Prostate gland (tissue), 2 donors: ENCODE results near the gene DNAJB13. TPM values are rescaled to one million over a fixed set of nuclear protein-coding genes. Genes with fewer than 3 reads are reported as not detected.

Experiments
- DNase-seq: peaks from one replicate; pipeline ENCODE4 v3.0.0-alpha.2; 2019; ENCODE audit warnings: low spot score
- H3K27ac ChIP-seq, 2 donors: fragments of 200-600 bp; sonication (generic); 2 replicates each; pipeline ENCODE4 v1.5.1; 2017 to 2019
- H3K27me3 ChIP-seq: fragments of 200-600 bp; sonication (generic); replicated peaks from 2 replicates; pipeline ENCODE4 v1.5.1; 2019; ENCODE audit not compliant: insufficient read depth
- H3K36me3 ChIP-seq, 2 donors: fragments of 200-600 bp; sonication (generic); 1 replicate in 1 of 2; 2 replicates in 1 of 2; pipeline versions ENCODE4 v1.5.1 to v1.8.1; 2017 to 2019
- H3K4me1 ChIP-seq: fragments of 200-600 bp; sonication (generic); replicated peaks from 2 replicates; pipeline ENCODE4 v1.5.1; 2019
- H3K4me3 ChIP-seq, 2 donors: fragments of 200-600 bp; sonication (generic); 2 replicates each; pipeline ENCODE4 v1.5.1; 2017 to 2019
- H3K9me3 ChIP-seq: fragments of 200-600 bp; sonication (generic); 2 replicates; pipeline ENCODE4 v1.5.1; 2017
- POLR2A ChIP-seq: fragments of 450-650 bp; IDR thresholded peaks from one replicate; pipeline ENCODE4 v1.6.1; 2016; ENCODE audit warnings: antibody characterized with exemption, mild to moderate bottlenecking
- POLR2AphosphoS5 ChIP-seq: sonication (generic); formaldehyde crosslinking; IDR thresholded peaks from one replicate; pipeline ENCODE4 v1.6.1; 2017; ENCODE audit warnings: antibody characterized with exemption
- WGBS: methylation state at CpG from one replicate; pipeline ENCODE4 v1.1.5; 2018; 5-methylcytosine and 5-hydroxymethylcytosine counted together
- intact Hi-C: fragments of 100-400 bp; cut with DNase I; formaldehyde crosslinking; loops from one replicate; pipeline ENCODE4 v1.14.2; 2022
- total RNA-seq, 2 donors: library from RNA; depleted of rRNA; stranded (reverse); fragments of >200 nt; gene quantifications; one replicate each; pipeline ENCODE4 v1.1.0, GENCODE V29; 2016
- TF ChIP-seq, protein P1 (sequence below), 4 experiments: fragments of 200-600 bp in 2 of 4; fragments of 450-650 bp in 2 of 4; sonication (generic) in 2 of 4; IDR thresholded peaks; 1 replicate in 3 of 4; 2 replicates in 1 of 4; pipeline ENCODE4 v1.5.1; 2016 to 2019; ENCODE audit warnings: antibody characterized with exemption in 4 of 4, mild to moderate bottlenecking in 2 of 4, moderate library complexity in 2 of 4

The DNAJB13 gene
- total RNA-seq, 2 donors from 2014 or later: 0.59 to 1.9 TPM

- intact Hi-C loops: no loop called here
- 94% methylated on average over 1 of the region's 1 CpG for WGBS
- TF ChIP-seq, protein P1, sequence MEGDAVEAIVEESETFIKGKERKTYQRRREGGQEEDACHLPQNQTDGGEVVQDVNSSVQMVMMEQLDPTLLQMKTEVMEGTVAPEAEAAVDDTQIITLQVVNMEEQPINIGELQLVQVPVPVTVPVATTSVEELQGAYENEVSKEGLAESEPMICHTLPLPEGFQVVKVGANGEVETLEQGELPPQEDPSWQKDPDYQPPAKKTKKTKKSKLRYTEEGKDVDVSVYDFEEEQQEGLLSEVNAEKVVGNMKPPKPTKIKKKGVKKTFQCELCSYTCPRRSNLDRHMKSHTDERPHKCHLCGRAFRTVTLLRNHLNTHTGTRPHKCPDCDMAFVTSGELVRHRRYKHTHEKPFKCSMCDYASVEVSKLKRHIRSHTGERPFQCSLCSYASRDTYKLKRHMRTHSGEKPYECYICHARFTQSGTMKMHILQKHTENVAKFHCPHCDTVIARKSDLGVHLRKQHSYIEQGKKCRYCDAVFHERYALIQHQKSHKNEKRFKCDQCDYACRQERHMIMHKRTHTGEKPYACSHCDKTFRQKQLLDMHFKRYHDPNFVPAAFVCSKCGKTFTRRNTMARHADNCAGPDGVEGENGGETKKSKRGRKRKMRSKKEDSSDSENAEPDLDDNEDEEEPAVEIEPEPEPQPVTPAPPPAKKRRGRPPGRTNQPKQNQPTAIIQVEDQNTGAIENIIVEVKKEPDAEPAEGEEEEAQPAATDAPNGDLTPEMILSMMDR (IDR thresholded peaks at IDR 0.05): no peak
- Histone ChIP-seq H3K27ac (no peak overlapping the region), H3K27me3 (no peaks in the 10 kb centered on the region), H3K36me3 (no peaks in the 10 kb centered on the region), H3K4me1 (no peaks in the 10 kb centered on the region), H3K4me3 (no peak overlapping the region), H3K9me3 (no peaks in the 10 kb centered on the region)
- DNase-seq: no peak
Observed at GRCh38 chr11:73972187-73972586, 21.4 kb downstream of the DNAJB13 start.

GRCh38 chr11:73972620-73973449, 22.0 kb downstream of the DNAJB13 start:
- DNase-seq: no peak
- H3K27ac ChIP-seq: no peak overlapping the region
- intact Hi-C loops: no loop called here

DNA sequence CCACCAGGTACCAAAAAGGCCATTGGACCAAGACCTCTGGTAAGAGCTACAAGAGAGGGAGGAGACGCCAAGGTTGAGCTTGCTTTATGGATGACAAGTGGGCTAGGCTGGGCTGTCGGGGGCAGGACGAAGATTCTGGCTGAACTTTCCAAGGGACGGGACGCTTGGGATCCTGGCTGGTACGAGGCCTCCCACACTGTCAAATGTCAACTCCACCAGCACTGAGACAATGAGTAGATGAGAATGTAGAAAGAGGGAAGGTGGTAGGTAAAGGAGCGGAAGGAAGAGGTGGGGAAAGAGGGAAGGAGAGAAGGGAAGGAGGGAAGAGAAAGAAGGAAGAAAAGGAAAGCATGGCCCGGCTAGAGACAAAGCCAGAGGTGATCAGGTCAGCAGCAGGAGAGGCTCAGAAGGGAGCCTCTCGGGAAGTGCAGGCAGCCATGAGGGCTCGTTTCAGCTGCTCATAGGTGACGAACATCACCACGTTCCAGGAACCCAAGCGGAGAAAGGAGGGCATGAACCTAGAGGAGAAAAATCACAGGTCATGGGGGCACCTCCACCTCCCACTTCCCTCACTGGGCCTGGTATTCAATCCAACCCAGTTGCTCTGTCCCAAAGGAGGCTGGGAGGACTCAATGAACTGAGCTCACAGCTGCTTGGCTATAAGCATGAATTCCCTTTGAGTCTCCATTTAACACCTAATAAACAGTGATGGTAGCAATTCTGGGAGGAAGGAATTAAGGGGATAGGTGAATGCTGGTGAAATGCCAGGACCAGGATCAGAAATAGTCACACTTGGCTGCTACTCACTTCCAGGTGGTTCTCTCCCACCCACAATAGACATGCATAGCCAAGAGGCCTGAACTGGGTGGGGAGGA, 24.0 kb downstream of the DNAJB13 start:
- 90% methylated on average over 13 of the region's 13 CpGs for WGBS
- Histone ChIP-seq H3K27me3 (no peaks in the 10 kb centered on the region), H3K27ac (no peak overlapping the region), H3K4me3 (no peak overlapping the region), H3K9me3 (no peaks in the 10 kb centered on the region), H3K4me1 (no peaks in the 10 kb centered on the region), H3K36me3 (no peaks in the 10 kb centered on the region)
- TF ChIP-seq POLR2AphosphoS5 (no peak), POLR2A (no peak)
- TF ChIP-seq, protein P1 (IDR thresholded peaks at IDR 0.05): no peak
- intact Hi-C loops: no loop called here
- no peak for DNase-seq

More at GRCh38 chr11:73972620-73973449, 22.0 kb downstream of the DNAJB13 start:
- Histone ChIP-seq H3K4me1 (no peaks in the 10 kb centered on the region), H3K4me3 (no peak overlapping the region), H3K36me3 (no peaks in the 10 kb centered on the region), H3K27me3 (no peaks in the 10 kb centered on the region), H3K9me3 (no peaks in the 10 kb centered on the region)
- WGBS: 83% methylated on average over 11 of the region's 11 CpGs
- TF ChIP-seq POLR2AphosphoS5: no peak
- TF ChIP-seq, protein P1 (IDR thresholded peaks at IDR 0.05): no peak
- TF ChIP-seq POLR2A: no peak

DNA sequence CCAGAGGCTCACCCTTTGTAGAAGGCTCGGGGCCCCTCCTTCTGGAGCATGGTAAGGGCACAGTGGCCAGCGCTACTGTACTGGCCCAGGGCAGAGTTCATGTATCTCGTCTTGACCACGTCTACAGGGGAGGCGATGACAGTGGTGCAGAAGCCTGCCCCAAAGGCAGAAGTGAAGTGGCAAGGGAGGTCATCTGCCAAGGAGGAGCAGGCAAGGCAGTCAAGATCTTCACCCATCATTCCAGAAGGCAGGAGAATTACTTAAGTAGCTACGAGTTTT, 24.6 kb downstream of the DNAJB13 start:
- TF ChIP-seq POLR2AphosphoS5 (no peak), POLR2A (no peak)
- TF ChIP-seq, protein P1 (IDR thresholded peaks at IDR 0.05): no peak
- Histone ChIP-seq H3K4me1 (no peaks in the 10 kb centered on the region), H3K9me3 (no peaks in the 10 kb centered on the region), H3K4me3 (no peak overlapping the region), H3K36me3 (no peaks in the 10 kb centered on the region), H3K27ac (no peak overlapping the region), H3K27me3 (no peaks in the 10 kb centered on the region)
- intact Hi-C loops: no loop called here
- no peak for DNase-seq
- WGBS: 86% methylated on average over 6 of the region's 6 CpGs
